Suprapubic skin (tissue), 4 donors: ENCODE measurements around the gene ECM1. TPM values are rescaled to one million over a fixed set of nuclear protein-coding genes. Genes with fewer than 3 reads are reported as not detected.
A peak's percentile ranks its signal among the peaks of the same experiment; 100 is the strongest.

ENCODE experiments used
- DNase-seq, 2 donors: peaks; one replicate each; pipeline ENCODE4 v3.0.0-alpha.2; 2019; ENCODE audit warnings: low spot score in 2 of 2
- H3K27ac ChIP-seq: fragments of 200-600 bp; sonication (generic); one replicate; pipeline ENCODE4 v1.5.1; 2019
- H3K27me3 ChIP-seq: fragments of 200-600 bp; sonication (generic); one replicate; pipeline ENCODE4 v1.5.1; 2019
- H3K36me3 ChIP-seq: fragments of 200-600 bp; sonication (generic); one replicate; pipeline ENCODE4 v1.5.1; 2019
- H3K4me1 ChIP-seq: fragments of 200-600 bp; sonication (generic); one replicate; pipeline ENCODE4 v1.5.1; 2019
- H3K4me3 ChIP-seq: fragments of 200-600 bp; sonication (generic); one replicate; pipeline ENCODE4 v1.5.1; 2019; ENCODE audit warnings: mild to moderate bottlenecking
- H3K9me3 ChIP-seq: fragments of 200-600 bp; sonication (generic); one replicate; pipeline ENCODE4 v1.5.1; 2019
- EP300 ChIP-seq: sonication (generic); formaldehyde crosslinking; IDR thresholded peaks from one replicate; pipeline ENCODE4 v1.6.1; 2017; ENCODE audit warnings: antibody characterized with exemption
- POLR2A ChIP-seq, 2 donors: fragments of 450-650 bp; IDR thresholded peaks; one replicate each; pipeline ENCODE4 v1.6.1; 2017; ENCODE audit warnings: antibody characterized with exemption in 2 of 2, mild to moderate bottlenecking in 2 of 2, moderate library complexity in 2 of 2
- POLR2AphosphoS5 ChIP-seq, 3 donors: sonication (generic); formaldehyde crosslinking; IDR thresholded peaks; one replicate each; pipeline ENCODE4 v1.6.1; 2017; ENCODE audit warnings: antibody characterized with exemption in 3 of 3
- WGBS: methylation state at CpG from one replicate; pipeline ENCODE4 v1.1.5; 2018; 5-methylcytosine and 5-hydroxymethylcytosine counted together
- total RNA-seq, 4 donors: library from RNA; depleted of rRNA; stranded (reverse); fragments of >200 nt; gene quantifications; one replicate each; pipeline ENCODE4 v1.1.0, GENCODE V29; 2016
- TF ChIP-seq, protein P1 (sequence below), 2 donors: fragments of 200-600 bp in 1 of 2; fragments of 450-650 bp in 1 of 2; sonication (generic) in 1 of 2; IDR thresholded peaks; one replicate each; pipeline ENCODE4 v1.5.1; 2016 to 2019; ENCODE audit warnings: antibody characterized with exemption in 2 of 2, mild to moderate bottlenecking in 1 of 2, moderate library complexity in 1 of 2

Gene ECM1
- total RNA-seq, 4 donors from 2014 or later = 20.8 to 60.7 (median 44.1) TPM

- WGBS = 71% methylated on average over 4 of the region's 4 CpGs
- H3K27me3 ChIP-seq = no peaks in the 10 kb centered on the region
- peaks cover under 1% of the 10 kb centered on the region for H3K36me3 ChIP-seq
- no peak for DNase-seq
- no peak overlapping the region for H3K27ac ChIP-seq
- peaks cover 9% of the 10 kb centered on the region for H3K4me1 ChIP-seq
- no peaks in the 10 kb centered on the region for H3K9me3 ChIP-seq
- TF ChIP-seq EP300 = no peak
- no peak for TF ChIP-seq POLR2A (IDR thresholded peaks at IDR 0.05)
- TF ChIP-seq, protein P1, sequence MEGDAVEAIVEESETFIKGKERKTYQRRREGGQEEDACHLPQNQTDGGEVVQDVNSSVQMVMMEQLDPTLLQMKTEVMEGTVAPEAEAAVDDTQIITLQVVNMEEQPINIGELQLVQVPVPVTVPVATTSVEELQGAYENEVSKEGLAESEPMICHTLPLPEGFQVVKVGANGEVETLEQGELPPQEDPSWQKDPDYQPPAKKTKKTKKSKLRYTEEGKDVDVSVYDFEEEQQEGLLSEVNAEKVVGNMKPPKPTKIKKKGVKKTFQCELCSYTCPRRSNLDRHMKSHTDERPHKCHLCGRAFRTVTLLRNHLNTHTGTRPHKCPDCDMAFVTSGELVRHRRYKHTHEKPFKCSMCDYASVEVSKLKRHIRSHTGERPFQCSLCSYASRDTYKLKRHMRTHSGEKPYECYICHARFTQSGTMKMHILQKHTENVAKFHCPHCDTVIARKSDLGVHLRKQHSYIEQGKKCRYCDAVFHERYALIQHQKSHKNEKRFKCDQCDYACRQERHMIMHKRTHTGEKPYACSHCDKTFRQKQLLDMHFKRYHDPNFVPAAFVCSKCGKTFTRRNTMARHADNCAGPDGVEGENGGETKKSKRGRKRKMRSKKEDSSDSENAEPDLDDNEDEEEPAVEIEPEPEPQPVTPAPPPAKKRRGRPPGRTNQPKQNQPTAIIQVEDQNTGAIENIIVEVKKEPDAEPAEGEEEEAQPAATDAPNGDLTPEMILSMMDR (IDR thresholded peaks at IDR 0.05) = no peak
- H3K4me3 ChIP-seq = no peak overlapping the region
Observed at GRCh38 chr1:150479370-150479769, 28.5 kb upstream of the ECM1 start.

GRCh38 chr1:150479927-150480352 lies 28.0 kb upstream of the ECM1 start:
- Histone ChIP-seq H3K36me3 (no peaks in the 10 kb centered on the region), H3K4me1 (peaks cover 9% of the 10 kb centered on the region), H3K27ac (no peak overlapping the region), H3K27me3 (no peaks in the 10 kb centered on the region), H3K9me3 (no peaks in the 10 kb centered on the region), H3K4me3 (no peak overlapping the region)
- 78% methylated on average over 2 of the region's 2 CpGs for WGBS
- DNase-seq = no peak
- TF ChIP-seq POLR2A (IDR thresholded peaks at IDR 0.05) = no peak
- TF ChIP-seq POLR2AphosphoS5 (IDR thresholded peaks at IDR 0.05) = no peak
- TF ChIP-seq, protein P1 (IDR thresholded peaks at IDR 0.05) = no peak
- TF ChIP-seq EP300 = no peak

DNA sequence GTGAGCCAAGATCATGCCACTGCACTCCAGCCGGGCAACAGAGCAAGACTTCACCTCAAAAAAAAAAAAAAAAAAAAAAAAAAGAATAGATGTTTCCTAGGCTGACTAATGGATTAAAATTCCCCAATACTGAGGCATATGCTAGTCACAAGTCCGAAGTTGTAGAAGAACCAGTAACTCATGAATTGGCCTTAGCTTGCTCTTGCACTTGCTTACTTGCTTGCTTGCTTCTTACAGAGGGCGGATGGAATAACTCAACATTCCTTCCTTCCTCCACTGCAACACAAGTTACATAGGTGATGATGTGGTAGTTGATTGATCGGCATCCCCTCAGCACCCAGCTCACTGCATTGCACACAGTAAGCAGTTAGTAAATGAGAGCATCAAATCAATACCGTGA lies 23.5 kb upstream of the ECM1 start:
- 83% methylated on average over 5 of the region's 5 CpGs for WGBS
- Histone ChIP-seq H3K36me3 (peaks cover 6% of the 10 kb centered on the region), H3K9me3 (no peaks in the 10 kb centered on the region), H3K27me3 (no peaks in the 10 kb centered on the region), H3K4me1 (peaks cover 13% of the 10 kb centered on the region), H3K27ac (no peak overlapping the region), H3K4me3 (no peak overlapping the region)
- no peak for DNase-seq
- TF ChIP-seq EP300 = no peak
- TF ChIP-seq, protein P1 (IDR thresholded peaks at IDR 0.05) = no peak
- TF ChIP-seq POLR2AphosphoS5 (IDR thresholded peaks at IDR 0.05) = no peak
- no peak for TF ChIP-seq POLR2A (IDR thresholded peaks at IDR 0.05)

DNA sequence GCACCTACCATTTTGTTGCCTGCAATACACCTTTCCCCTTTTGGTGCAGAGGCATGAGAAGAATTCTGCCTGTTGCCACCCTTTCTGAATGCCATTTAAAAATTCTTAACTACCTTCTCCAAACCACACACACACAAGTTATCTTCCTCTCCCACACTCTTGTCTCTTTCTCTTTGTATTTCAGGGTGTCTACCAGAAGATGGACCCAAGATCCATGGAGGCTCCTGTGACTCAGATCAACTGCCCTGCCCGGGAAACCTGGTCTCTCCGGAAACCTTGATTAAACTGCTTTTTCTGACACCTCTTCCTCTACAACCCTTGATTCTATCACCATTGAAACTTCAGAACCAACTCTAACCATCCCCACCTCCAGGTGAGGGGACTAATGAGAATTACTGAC lies 23.0 kb upstream of the ECM1 start:
- Histone ChIP-seq H3K36me3 (peaks cover 9% of the 10 kb centered on the region), H3K4me3 (no peak overlapping the region), H3K27me3 (no peaks in the 10 kb centered on the region), H3K4me1 (peaks cover 13% of the 10 kb centered on the region), H3K9me3 (no peaks in the 10 kb centered on the region), H3K27ac (no peak overlapping the region)
- TF ChIP-seq, protein P1 (IDR thresholded peaks at IDR 0.05) = no peak
- no peak for TF ChIP-seq POLR2AphosphoS5 (IDR thresholded peaks at IDR 0.05)
- TF ChIP-seq EP300 = no peak
- TF ChIP-seq POLR2A (IDR thresholded peaks at IDR 0.05) = no peak
- WGBS = 32% methylated on average over 2 of the region's 2 CpGs
- peak in 1 of 2 donors; percentile 1 for DNase-seq

GRCh38 chr1:150486966-150487762 lies 20.7 kb upstream of the ECM1 start, which contains the start of gene TARS2:
TARS2 (plus strand) TSS chr1:150487419; CDS start chr1:150487451, 32 bp downstream.
- Histone ChIP-seq H3K27ac (peak within 1 kb of the TSS; percentile 82), H3K4me3 (peak within 1 kb of the TSS; percentile 71), H3K36me3 (peaks cover 27% of the 10 kb centered on the region), H3K27me3 (no peaks in the 10 kb centered on the region), H3K4me1 (peaks cover 13% of the 10 kb centered on the region), H3K9me3 (no peaks in the 10 kb centered on the region)
- TF ChIP-seq POLR2AphosphoS5 (IDR thresholded peaks at IDR 0.05) (peak in 2 of 3 donors; percentile 44 to 68), POLR2A (IDR thresholded peaks at IDR 0.05) (peak; percentile 45 to 51), EP300 (no peak)
- TF ChIP-seq, protein P1 (IDR thresholded peaks at IDR 0.05) = peak; percentile 22 to 44
- WGBS = under 1% methylated on average over 30 of the region's 30 CpGs
- peak; percentile 95 to 96 for DNase-seq
